GM21381 (cell line): Measurements from ENCODE around the gene MSANTD4.
"Not testable (repeated sequence)": the region's sequence is repeated elsewhere in the genome, so short reads cannot be mapped to it uniquely, and the experiment has no call there.

Experiments used
- ATAC-seq: cut with Tn5 transposase; IDR thresholded peaks from one replicate; pipeline ENCODE4 v1.9.1; 2021; ENCODE audit warnings: mild to moderate bottlenecking, moderate library complexity; ENCODE audit not compliant: unreplicated experiment

MSANTD4 gene

DNA sequence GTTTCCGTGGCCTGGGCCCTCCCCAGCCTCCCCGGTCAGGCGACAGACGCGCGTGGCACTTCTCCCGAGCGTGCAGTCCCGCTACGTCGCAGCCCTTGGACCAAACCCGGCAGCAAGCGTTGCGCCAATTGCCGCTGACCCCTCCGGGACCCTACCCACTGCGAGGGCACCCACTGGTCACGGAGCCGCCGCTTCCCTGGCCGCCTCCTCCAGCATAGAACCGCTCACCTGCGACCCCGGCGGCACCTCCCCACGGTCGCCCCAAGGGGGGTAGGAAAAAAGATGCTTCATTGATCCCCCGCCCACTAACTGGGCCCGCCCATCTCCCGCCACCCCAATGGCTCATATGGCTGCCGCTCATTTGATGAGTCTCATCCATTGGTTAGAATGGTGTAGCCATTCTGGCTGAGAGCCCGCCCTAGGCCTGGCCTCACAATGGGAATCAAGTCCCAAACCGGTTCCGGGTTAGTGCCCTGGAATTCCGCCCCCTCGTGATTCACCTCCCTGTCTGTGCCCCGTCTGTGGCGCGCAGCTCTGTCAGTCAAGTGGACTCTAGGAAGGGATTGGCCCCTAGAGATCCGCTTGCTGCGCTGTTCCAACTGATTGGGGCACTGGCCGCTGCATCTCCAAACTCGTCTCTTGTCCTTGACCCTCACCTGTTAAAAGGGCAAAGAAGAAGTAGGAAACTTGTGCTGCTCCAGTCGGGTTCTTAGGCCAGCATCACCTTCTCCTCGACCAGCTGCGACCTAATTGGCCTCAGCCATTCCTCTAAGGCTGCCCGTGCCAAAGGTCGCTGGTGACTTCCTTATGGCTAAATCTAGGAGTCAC lies at the start of gene MSANTD4:
MSANTD4 (minus strand) TSS at position 274 of the 828 bp plus-strand sequence. CDS start 11,323 bp downstream, outside the sequence.
- peak; percentile 96 for ATAC-seq

GRCh38 chr11:106070606-106071005 lies 48.6 kb upstream of the MSANTD4 start:
- no peak for ATAC-seq

- ATAC-seq: peak; percentile 43
Measured at GRCh38 chr11:106063009-106063408, 41.0 kb upstream of the MSANTD4 start.

GRCh38 chr11:106061954-106062949 lies 40.2 kb upstream of the MSANTD4 start:
- ATAC-seq: peak; percentile 55

DNA sequence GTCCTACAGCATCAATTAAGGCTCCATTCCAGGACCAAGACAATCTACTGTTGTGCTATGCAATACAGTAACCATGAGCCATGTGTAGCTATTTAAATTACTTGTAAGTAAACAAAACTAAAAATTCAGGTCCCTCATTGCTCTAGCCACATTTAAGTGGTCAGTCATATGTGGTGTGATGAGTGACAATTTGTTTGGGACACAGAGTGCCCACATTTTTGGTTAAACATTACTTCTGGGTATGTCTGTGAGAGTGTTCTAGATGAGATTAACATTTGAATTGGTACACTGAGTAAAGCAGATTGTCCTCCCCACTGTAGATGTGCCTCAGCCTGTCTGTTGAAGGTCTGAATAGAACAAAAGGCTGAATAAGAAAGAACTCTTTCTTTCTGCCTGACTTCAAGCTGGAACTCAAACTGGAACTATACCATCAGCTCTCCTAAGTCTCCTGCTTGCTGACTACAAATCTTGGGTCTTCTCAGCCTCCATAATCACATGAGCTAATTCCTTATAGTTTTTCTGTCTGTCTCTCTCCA lies 39.3 kb upstream of the MSANTD4 start:
- peak; percentile 44 for ATAC-seq

DNA sequence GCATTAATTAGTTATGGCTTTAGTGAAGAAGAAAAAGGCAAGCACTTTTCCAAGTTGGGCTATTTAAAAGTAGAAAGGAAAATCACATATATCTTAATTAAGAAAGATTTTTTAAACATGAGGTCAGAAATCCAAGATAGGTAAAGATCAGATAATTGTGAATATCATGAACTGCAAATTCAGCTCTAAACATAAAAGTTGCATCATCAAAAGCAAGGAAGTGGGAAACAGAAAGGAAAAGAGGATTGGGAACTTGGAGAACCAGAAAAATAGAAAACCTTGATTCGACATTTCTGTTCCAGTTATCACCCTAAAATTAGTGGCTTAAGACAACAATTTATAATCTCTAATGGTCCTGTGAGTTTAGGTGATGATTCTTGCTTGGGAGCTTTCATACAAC lies 37.6 kb upstream of the MSANTD4 start:
- no peak for ATAC-seq

- not testable (repeated sequence) for ATAC-seq
Measured at GRCh38 chr11:106058377-106058776, 36.3 kb upstream of the MSANTD4 start.

DNA sequence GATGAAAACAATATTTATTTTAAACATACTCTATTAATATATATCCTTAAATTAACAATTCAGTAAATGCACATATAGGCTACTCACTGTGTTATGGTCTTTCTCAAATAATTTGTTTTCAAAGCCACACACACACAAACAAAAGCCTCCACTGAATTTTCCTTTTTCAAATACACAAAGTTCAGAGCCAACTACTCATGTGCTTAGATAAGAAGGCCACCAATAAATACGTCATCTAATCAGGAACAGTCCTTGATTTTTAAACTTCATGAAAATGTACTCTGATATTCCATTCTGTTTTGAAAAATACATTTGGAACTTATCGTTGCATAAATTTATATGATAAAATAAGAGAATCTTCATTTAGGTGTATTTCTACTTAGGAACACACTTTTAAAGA lies 29.1 kb upstream of the MSANTD4 start:
- ATAC-seq: no peak

GRCh38 chr11:106049727-106050476 lies 27.9 kb upstream of the MSANTD4 start:
- no peak for ATAC-seq

DNA sequence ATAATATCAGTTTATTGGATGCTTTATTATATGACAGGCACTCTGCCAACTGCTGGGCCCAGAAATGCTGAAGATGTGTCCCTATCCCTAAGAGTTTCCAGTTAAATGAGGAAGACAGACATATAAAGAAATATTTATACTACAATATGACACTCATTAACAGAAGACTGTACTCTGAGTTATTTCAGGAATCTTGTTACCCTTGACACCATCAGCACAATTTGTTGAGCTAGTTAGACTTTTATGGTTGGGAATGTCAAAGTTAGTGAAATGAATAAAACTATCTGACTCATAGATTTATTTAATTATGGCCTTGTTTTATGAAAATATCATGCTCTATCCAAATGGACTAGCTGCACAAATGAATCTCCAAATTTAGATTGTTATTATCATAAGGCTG lies 25.6 kb upstream of the MSANTD4 start:
- no peak for ATAC-seq

GRCh38 chr11:106043540-106043939 lies 21.5 kb upstream of the MSANTD4 start:
- ATAC-seq: no peak

DNA sequence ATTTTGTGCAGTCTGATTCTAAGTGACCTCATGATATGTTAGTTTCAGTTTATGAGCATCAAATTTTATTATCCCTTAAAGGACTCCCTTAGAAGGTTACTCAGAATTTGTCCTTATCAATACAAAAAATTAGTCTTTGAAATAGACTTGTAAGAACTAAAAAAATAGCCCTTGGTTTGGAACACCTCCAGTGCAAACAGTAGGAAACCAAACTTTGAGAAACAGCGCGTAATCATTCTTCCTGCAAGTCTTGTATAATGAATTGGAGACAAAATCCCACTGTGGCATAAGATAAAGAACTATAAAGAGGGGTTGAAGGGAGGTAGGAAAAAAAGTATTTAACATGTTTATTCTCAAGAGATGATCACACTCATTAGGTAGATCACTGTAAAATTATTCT lies 10.8 kb upstream of the MSANTD4 start:
- ATAC-seq: no peak

DNA sequence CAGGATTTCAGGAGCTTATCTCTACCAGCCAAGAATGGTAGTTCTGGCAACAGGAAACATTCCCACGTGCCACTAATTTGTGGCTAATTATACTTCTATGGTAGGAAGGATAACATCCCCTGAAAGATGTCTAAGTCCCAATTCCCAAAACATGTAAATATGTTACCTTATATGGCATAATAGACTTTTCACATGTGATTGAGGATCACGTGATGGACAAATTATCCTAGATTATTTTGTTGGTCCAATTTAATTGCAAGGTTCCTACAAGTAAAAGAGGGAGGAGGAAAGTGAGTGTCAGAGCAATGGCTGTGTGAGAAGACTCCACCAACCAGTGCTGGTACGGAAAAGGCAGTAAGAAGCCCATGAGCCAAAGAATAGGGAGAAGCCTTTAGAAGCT lies 9.9 kb upstream of the MSANTD4 start:
- no peak for ATAC-seq

DNA sequence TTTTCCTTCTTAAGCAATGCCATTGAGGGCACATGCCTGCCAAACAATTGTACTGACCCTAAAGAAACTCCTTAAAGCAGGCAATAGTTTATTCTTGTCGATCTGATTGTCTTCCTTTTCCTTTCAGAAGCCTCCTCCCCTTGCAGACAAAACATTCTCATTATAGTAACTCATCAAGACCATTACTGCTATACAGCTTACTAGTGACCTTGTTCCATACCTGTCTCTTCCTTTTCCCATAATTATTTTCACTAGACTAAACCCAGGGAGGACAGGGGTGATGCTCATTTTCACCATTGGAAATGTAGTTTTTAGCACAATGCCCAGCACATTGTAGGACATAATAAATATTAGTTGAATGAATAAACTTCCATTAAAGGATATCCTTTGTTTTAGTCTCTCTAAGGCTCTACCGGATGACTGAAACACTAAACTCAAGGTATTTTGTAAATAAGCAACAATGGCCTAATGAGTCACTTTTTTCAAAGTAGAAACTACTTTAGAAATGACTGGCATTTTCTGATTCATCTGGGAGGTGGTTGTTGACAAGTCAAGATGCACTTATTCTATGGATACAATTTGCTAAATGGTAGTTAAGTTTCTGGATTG lies 9.3 kb upstream of the MSANTD4 start:
- ATAC-seq: no peak

- no peak for ATAC-seq
Measured at GRCh38 chr11:106030609-106031008, 8.6 kb upstream of the MSANTD4 start.

GRCh38 chr11:106022795-106023275 lies 795 bp upstream of the MSANTD4 start:
- no peak for ATAC-seq

GRCh38 chr11:106021181-106021966 lies 666 bp downstream of the MSANTD4 start:
- ATAC-seq: peak; percentile 12

GRCh38 chr11:106017093-106017492 lies 4.9 kb downstream of the MSANTD4 start:
- ATAC-seq: no peak

GRCh38 chr11:106015066-106015465 lies 7.0 kb downstream of the MSANTD4 start:
- no peak for ATAC-seq
